HepG2 (cell line): Measurements from ENCODE around the gene ZNF222. TPM values are rescaled to one million over a fixed set of nuclear protein-coding genes. Genes with fewer than 3 reads are reported as not detected.

Source experiments
- BCL3 ChIP-seq: sonication (generic); formaldehyde crosslinking; IDR thresholded peaks from 2 replicates; pipeline ENCODE4 v1.5.1; 2020; ENCODE audit warnings: mild to moderate bottlenecking, missing genetic modification reagents, moderate library complexity
- ETV5 ChIP-seq: IDR thresholded peaks from 2 replicates; pipeline ENCODE4 v1.6.1; 2018; ENCODE audit warnings: missing biosample characterization, missing genetic modification reagents, inconsistent platforms, borderline replicate concordance
- HMG20B ChIP-seq: conservative IDR thresholded peaks from 2 replicates; pipeline ENCODE4 v1.6.1; 2016; ENCODE audit warnings: missing genetic modification reagents, missing compliant biosample characterization
- HMGA1 ChIP-seq: sonication (generic); formaldehyde crosslinking; conservative IDR thresholded peaks from 2 replicates; pipeline ENCODE4 v1.4.0; 2020; ENCODE audit warnings: missing genetic modification reagents
- MEF2D ChIP-seq: sonication (generic); formaldehyde crosslinking; IDR thresholded peaks from 2 replicates; pipeline ENCODE4 v1.5.1; 2020; ENCODE audit warnings: mild to moderate bottlenecking, missing genetic modification reagents
- MTF1 ChIP-seq: sonication (generic); formaldehyde crosslinking; IDR thresholded peaks from 2 replicates; pipeline ENCODE4 v1.5.0; 2020; ENCODE audit warnings: missing genetic modification reagents
- SMAD3 ChIP-seq: sonication (generic); formaldehyde crosslinking; IDR thresholded peaks from 2 replicates; pipeline ENCODE4 v1.4.0; 2020; ENCODE audit warnings: missing genetic modification reagents
- TBL1XR1 ChIP-seq: fragments of 150-350 bp; IDR thresholded peaks from 2 replicates; pipeline ENCODE4 v1.6.1; 2014; ENCODE audit warnings: borderline replicate concordance, low read length; ENCODE audit not compliant: partially characterized antibody
- THAP7 ChIP-seq: sonication (generic); formaldehyde crosslinking; IDR thresholded peaks from 2 replicates; pipeline ENCODE4 v1.8.1; 2023; ENCODE audit warnings: mild to moderate bottlenecking, missing genetic modification reagents
- ZBTB37 ChIP-seq: sonication (generic); formaldehyde crosslinking; IDR thresholded peaks from 2 replicates; pipeline ENCODE4 v1.4.0; 2020; ENCODE audit warnings: mild to moderate bottlenecking, missing genetic modification reagents
- ZNF17 ChIP-seq: sonication (generic); formaldehyde crosslinking; IDR thresholded peaks from 2 replicates; pipeline ENCODE4 v1.5.0; 2020; ENCODE audit warnings: mild to moderate bottlenecking, missing genetic modification reagents
- ZNF207 ChIP-seq: fragments of 450-650 bp; IDR thresholded peaks from 2 replicates; pipeline ENCODE4 v1.6.1; 2016; ENCODE audit warnings: antibody characterized with exemption, borderline replicate concordance
- ZNF414 ChIP-seq: sonication (generic); formaldehyde crosslinking; IDR thresholded peaks from 2 replicates; pipeline ENCODE4 v1.5.0; 2020; ENCODE audit warnings: missing genetic modification reagents
- ZNF687 ChIP-seq: sonication (generic); formaldehyde crosslinking; IDR thresholded peaks from 2 replicates; pipeline ENCODE4 v1.5.1; 2020; ENCODE audit warnings: mild to moderate bottlenecking, missing genetic modification reagents, moderate library complexity
- polyA plus RNA-seq, 8 experiments: library from polyadenylated mRNA; depleted of rRNA in 3 of 8; stranded (reverse) in 7 of 8; unstranded in 1 of 8; fragments of >200 nt; fragmentation: Illumina TruSeq in 4 of 8; extraction: Trizol in 4 of 8; gene quantifications; 2 replicates each; pipeline versions ENCODE4 v1.2.1 to v1.2.3, GENCODE V29; 2011 to 2016; ENCODE audit warnings: low read depth in 4 of 8, missing spikeins in 1 of 8, mixed read lengths in 1 of 8; ENCODE audit not compliant: insufficient read depth in 1 of 8
- total RNA-seq, 5 experiments: library from RNA; depleted of rRNA; stranded (reverse); fragments of >200 nt; fragmentation: Illumina TruSeq; extraction: Trizol; gene quantifications; 2 replicates each; pipeline ENCODE4 v1.2.3, GENCODE V29; 2016; ENCODE audit warnings: low read depth in 1 of 5
- TF ChIP-seq, protein P1 (sequence below): sonication (generic); formaldehyde crosslinking; IDR thresholded peaks from 2 replicates; pipeline ENCODE4 v1.4.0; 2020; ENCODE audit warnings: missing genetic modification reagents
- TF ChIP-seq, protein P2 (sequence below): IDR thresholded peaks from 2 replicates; pipeline ENCODE4 v1.6.1; 2016; ENCODE audit warnings: low read depth

Gene ZNF222
- total and polyA plus RNA-seq, 2 of the 13 experiments (the other 11 are each of a cell fraction or from before 2014, with no cell fraction given) = 2.2 to 6.2 TPM

DNA sequence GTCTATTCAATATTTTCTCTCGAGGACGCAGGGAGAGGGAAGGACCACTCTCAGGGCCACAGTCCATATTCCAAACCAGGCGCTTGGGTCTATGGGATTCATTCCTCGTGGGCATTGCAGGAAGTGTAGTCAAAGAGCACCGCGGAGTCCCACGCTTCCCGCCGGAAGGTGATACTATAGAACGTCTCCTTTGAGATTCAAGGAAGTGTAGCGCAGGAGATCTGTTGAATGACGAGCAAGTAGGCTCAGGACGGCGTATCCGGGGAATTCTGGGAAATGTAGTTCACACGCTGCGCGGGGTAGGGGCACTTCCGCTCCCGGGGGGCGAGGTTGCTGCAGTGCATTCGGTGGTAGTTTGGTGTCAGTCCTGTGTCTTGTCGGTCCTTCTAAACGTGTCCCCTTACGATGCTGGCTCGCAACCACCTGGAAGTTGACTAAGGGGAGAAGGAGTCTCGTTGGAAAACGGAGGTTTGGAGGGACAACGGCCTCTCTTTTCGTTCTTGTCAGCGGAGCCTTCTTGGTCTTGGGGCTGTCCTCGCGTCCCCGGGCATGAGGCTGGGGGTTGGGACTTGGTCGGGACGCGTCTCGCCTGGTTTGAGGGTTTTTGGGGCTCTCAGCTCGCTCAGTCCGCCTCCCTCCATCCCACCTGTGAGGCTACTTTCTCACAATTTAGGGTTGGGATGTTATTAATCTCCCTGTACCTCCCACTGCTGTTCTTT lies 46.8 kb downstream of the ZNF222 start, which contains the start of gene ZNF284 (continued):
- TF ChIP-seq ZNF687 (peak; percentile 78), HMG20B (CRISPR knock-in tag) (no peak), ETV5 (CRISPR knock-in tag) (peak; percentile 85), ZBTB37 (CRISPR knock-in tag) (no peak), MTF1 (CRISPR knock-in tag) (no peak), HMGA1 (CRISPR knock-in tag) (no peak), ZNF17 (CRISPR knock-in tag) (no peak), THAP7 (no peak), TBL1XR1 (no peak), ZNF207 (no peak), MEF2D (CRISPR knock-in tag) (0 out of 2 replicates have a peak, but pooled peaks have one; percentile 13), BCL3 (CRISPR knock-in tag) (no peak), SMAD3 (CRISPR knock-in tag) (peak; percentile 67; the same call in 1 of the 2 replicates), ZNF414 (no peak)
- TF ChIP-seq, protein P1, sequence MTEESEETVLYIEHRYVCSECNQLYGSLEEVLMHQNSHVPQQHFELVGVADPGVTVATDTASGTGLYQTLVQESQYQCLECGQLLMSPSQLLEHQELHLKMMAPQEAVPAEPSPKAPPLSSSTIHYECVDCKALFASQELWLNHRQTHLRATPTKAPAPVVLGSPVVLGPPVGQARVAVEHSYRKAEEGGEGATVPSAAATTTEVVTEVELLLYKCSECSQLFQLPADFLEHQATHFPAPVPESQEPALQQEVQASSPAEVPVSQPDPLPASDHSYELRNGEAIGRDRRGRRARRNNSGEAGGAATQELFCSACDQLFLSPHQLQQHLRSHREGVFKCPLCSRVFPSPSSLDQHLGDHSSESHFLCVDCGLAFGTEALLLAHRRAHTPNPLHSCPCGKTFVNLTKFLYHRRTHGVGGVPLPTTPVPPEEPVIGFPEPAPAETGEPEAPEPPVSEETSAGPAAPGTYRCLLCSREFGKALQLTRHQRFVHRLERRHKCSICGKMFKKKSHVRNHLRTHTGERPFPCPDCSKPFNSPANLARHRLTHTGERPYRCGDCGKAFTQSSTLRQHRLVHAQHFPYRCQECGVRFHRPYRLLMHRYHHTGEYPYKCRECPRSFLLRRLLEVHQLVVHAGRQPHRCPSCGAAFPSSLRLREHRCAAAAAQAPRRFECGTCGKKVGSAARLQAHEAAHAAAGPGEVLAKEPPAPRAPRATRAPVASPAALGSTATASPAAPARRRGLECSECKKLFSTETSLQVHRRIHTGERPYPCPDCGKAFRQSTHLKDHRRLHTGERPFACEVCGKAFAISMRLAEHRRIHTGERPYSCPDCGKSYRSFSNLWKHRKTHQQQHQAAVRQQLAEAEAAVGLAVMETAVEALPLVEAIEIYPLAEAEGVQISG (CRISPR knock-in tag) = peak; percentile 93
- TF ChIP-seq, protein P2, sequence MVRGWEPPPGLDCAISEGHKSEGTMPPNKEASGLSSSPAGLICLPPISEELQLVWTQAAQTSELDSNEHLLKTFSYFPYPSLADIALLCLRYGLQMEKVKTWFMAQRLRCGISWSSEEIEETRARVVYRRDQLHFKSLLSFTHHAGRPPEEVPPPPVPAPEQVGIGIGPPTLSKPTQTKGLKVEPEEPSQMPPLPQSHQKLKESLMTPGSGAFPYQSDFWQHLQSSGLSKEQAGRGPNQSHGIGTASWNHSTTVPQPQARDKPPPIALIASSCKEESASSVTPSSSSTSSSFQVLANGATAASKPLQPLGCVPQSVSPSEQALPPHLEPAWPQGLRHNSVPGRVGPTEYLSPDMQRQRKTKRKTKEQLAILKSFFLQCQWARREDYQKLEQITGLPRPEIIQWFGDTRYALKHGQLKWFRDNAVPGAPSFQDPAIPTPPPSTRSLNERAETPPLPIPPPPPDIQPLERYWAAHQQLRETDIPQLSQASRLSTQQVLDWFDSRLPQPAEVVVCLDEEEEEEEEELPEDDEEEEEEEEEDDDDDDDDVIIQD (CRISPR knock-in tag) = no peak; the same call in 1 of the 2 replicates
